Epithelial cell of esophagus (primary cell): ENCODE data around the gene PHACTR1.

ENCODE experiments used
- DNase-seq: peaks from one replicate; pipeline ENCODE4 v3.0.0; 2010; ENCODE audit warnings: low read depth
- H3K4me3 ChIP-seq: 2 replicates; pipeline ENCODE4 v1.5.1; 2011; ENCODE audit warnings: mild to moderate bottlenecking, low read length, control low read depth
- CTCF ChIP-seq: IDR thresholded peaks from 2 replicates; pipeline ENCODE4 v1.5.1; 2011; ENCODE audit warnings: low read depth, mild to moderate bottlenecking, low read length, control low read depth, inconsistent platforms; ENCODE audit not compliant: insufficient read depth; ENCODE audit errors: missing control alignments

PHACTR1 gene

GRCh38 chr6:13139119-13139518 lies 422.6 kb downstream of the PHACTR1 start:
- H3K4me3 ChIP-seq: no peak overlapping the region
- TF ChIP-seq CTCF: no peak
- DNase-seq: no peak

DNA sequence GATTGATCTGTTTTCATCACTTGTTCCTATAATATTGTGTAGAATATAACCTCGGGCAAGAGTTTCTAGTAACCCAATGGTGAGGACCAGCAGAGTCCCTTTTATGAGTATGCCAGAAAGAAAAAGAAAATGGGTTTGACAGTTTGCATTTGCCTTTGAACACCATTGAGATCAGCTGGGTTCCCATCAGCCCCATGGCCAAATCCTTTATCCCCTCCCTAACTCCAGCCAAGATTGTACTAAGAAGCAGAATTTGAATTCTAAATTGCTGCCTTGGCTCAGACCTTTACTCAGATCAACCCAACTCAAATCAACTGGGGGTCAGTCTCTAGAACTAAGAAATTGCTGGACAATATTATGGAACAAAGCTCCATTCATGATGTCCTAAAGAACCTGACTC lies 424.4 kb downstream of the PHACTR1 start:
- H3K4me3 ChIP-seq: no peak overlapping the region
- TF ChIP-seq CTCF: no peak
- no peak for DNase-seq

DNA sequence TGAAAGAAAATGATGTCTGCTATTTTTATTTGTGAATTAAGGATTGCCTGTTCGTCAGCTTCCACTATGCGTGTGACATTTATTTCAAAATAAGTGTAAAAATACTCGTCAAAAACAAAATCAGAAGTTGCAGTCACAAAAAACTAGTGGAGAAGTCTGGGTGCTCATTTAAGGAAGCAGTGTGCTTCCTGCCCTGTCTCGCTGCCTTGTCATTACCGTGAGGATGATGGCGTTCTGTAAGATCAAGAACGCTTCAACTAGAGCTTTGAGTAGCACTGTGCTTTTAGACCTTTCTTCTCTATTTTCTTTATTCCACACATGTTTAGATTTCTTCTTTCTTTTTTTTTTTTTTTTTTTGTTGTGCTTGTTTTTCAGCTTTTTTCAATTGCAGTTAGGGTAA lies 424.8 kb downstream of the PHACTR1 start:
- no peak for DNase-seq
- no peak overlapping the region for H3K4me3 ChIP-seq
- no peak for TF ChIP-seq CTCF

GRCh38 chr6:13142611-13143010 lies 426.0 kb downstream of the PHACTR1 start:
- H3K4me3 ChIP-seq: no peak overlapping the region
- TF ChIP-seq CTCF: no peak
- DNase-seq: no peak

- no peak for DNase-seq
- H3K4me3 ChIP-seq: no peak overlapping the region
- no peak for TF ChIP-seq CTCF
Observed at GRCh38 chr6:13146442-13146841, 429.9 kb downstream of the PHACTR1 start.

DNA sequence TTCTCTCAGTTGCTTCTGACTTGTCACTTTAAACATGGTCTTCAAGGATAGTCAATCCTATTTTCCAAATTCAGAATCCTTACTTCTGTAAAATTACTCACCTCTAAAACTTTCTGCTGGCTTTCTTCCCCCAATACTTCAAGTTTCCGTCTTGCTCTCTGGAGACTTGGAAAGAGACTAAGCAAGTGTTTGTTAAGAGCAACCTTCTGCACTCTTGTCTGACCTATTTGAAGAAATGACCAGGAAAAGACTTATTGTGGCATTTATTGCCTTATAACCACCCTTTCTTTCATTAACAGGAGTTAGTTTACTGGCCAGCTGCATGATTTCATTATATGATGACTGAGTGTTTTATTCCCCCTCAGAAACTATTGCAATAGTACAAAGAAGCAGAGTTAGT lies 430.8 kb downstream of the PHACTR1 start:
- DNase-seq: no peak
- no peak overlapping the region for H3K4me3 ChIP-seq

More for the DNA sequence above, 430.8 kb downstream of the PHACTR1 start:
- TF ChIP-seq CTCF: no peak
